PC-9 (cell line): ENCODE data around the gene PIRT. TPM values are rescaled to one million over a fixed set of nuclear protein-coding genes. Genes with fewer than 3 reads are reported as not detected.
A peak's percentile ranks its signal among the peaks of the same experiment; 100 is the strongest.

Experiments
- BruUV-seq: library from RNA; stranded (reverse); fragments of 400-500 nt; replicated peaks from 2 replicates; lab custom pipeline; 2021; lab: Mats Ljungman, UMichigan
- CTCF ChIA-PET: fragments of 300-600 bp; sonication (Branson Sonifier 250); formaldehyde crosslinking; loops from one replicate; lab custom pipeline; 2022; ENCODE audit warnings: antibody characterized with exemption; lab: Charles Lee
- POLR2A ChIA-PET: fragments of 300-600 bp; sonication (Branson Sonifier 250); formaldehyde crosslinking; loops from one replicate; lab custom pipeline; 2022; ENCODE audit warnings: antibody characterized with exemption; ENCODE audit not compliant: unreplicated experiment; lab: Charles Lee
- DNase-seq, 2 experiments: peaks; one replicate each; pipeline versions ENCODE4 v3.0.0 to v3.0.0-alpha.2; 2015 to 2022; ENCODE audit warnings: mixed read lengths in 1 of 2
- H2AFZ ChIP-seq: fragments of 200-600 bp; sonication (generic); 2 replicates; pipeline ENCODE4 v1.8.1; 2017; ENCODE audit warnings: antibody characterized with exemption
- H3F3A ChIP-seq: fragments of 200-600 bp; sonication (generic); 2 replicates; pipeline ENCODE4 v1.8.1; 2017; ENCODE audit warnings: antibody characterized with exemption, mild to moderate bottlenecking, low read depth; ENCODE audit not compliant: insufficient read depth
- H3K27ac ChIP-seq: fragments of 200-600 bp; sonication (generic); 2 replicates; pipeline ENCODE4 v1.6.1; 2016; ENCODE audit warnings: mixed run types
- H3K27me3 ChIP-seq: fragments of 200-600 bp; sonication (generic); 2 replicates; pipeline ENCODE4 v1.6.1; 2016; ENCODE audit warnings: low read depth, mixed run types; ENCODE audit not compliant: insufficient read depth
- H3K36me3 ChIP-seq: fragments of 200-600 bp; sonication (generic); 2 replicates; pipeline ENCODE4 v1.6.1; 2016; ENCODE audit warnings: low read depth, mixed run types
- H3K4me1 ChIP-seq: fragments of 200-600 bp; sonication (generic); replicated peaks from 2 replicates; pipeline ENCODE4 v1.6.1; 2016; ENCODE audit warnings: mixed run types; ENCODE audit not compliant: insufficient read depth
- H3K4me2 ChIP-seq: fragments of 200-600 bp; sonication (generic); 2 replicates; pipeline ENCODE4 v1.6.1; 2017; ENCODE audit warnings: mixed run types
- H3K4me3 ChIP-seq: fragments of 200-600 bp; sonication (generic); 2 replicates; pipeline ENCODE4 v1.6.1; 2016; ENCODE audit warnings: mixed run types
- H3K79me2 ChIP-seq: fragments of 200-600 bp; sonication (generic); 2 replicates; pipeline ENCODE4 v1.6.1; 2017; ENCODE audit warnings: low read depth, mixed run types
- H3K9me2 ChIP-seq: fragments of 200-600 bp; sonication (generic); 2 replicates; pipeline ENCODE4 v1.8.1; 2017; ENCODE audit warnings: mild to moderate bottlenecking; ENCODE audit not compliant: insufficient read depth
- H3K9me3 ChIP-seq: fragments of 200-600 bp; sonication (generic); 2 replicates; pipeline ENCODE4 v1.8.1; 2016; ENCODE audit warnings: low read depth; ENCODE audit not compliant: insufficient read depth
- H4K20me1 ChIP-seq: fragments of 200-600 bp; sonication (generic); 2 replicates; pipeline ENCODE4 v1.8.1; 2017; ENCODE audit not compliant: insufficient read depth
- EZH2 ChIP-seq: fragments of 200-600 bp; sonication (generic); IDR thresholded peaks from 2 replicates; pipeline ENCODE4 v1.8.0; 2017; ENCODE audit warnings: antibody characterized with exemption, low read depth
- intact Hi-C: fragments of 100-400 bp; cut with micrococcal nuclease; formaldehyde crosslinking; loops from one replicate; pipeline ENCODE4 v1.10.0; 2022; ENCODE audit not compliant: unreplicated experiment
- total RNA-seq: library from RNA; stranded (reverse); gene quantifications from 2 replicates; pipeline ENCODE4 v1.2.3, GENCODE V29; 2021
- TF ChIP-seq, protein P1 (sequence below): fragments of 200-600 bp; sonication (generic); conservative IDR thresholded peaks from 2 replicates; pipeline ENCODE4 v1.6.1; 2017; ENCODE audit warnings: mixed run types, antibody characterized with exemption, mild to moderate bottlenecking, moderate library complexity

PIRT gene
- total RNA-seq, 1 experiment from 2014 or later = not detected

DNA sequence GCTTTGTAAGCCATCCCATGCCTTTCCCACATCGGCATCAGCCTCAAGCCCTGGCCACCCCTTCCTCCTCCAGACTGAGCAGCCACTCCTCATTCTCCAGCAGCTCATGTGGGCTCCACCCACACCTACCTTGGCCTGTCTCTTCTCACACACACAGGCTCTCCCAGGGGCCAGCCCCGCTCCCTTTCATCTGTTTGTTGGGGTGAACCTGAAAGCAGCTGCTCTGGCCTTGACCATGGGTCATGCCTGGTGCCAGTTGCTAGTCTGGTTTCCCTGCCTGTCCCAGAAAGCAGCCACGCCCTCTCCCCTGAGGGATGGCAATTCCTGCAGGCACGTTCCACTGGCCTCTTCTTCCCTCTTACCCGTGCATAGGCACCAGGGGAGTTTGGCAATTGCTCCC is 22.6 kb downstream of the PIRT start:
- no peak overlapping the region for H3K27ac ChIP-seq
- H3K4me3 ChIP-seq = no peak overlapping the region
- no peaks in the 10 kb centered on the region for H3F3A ChIP-seq
- CTCF ChIA-PET = no interaction called here
- no peak overlapping the region for H2AFZ ChIP-seq
- H3K36me3 ChIP-seq = no peaks in the 10 kb centered on the region
- no peaks in the 10 kb centered on the region for H4K20me1 ChIP-seq
- no peaks in the 10 kb centered on the region for H3K9me3 ChIP-seq
- H3K4me2 ChIP-seq = no peak overlapping the region
- peaks cover 10% of the 10 kb centered on the region for H3K27me3 ChIP-seq
- POLR2A ChIA-PET = no interaction called here
- no peaks in the 10 kb centered on the region for H3K4me1 ChIP-seq
- intact Hi-C loops = no loop called here
- TF ChIP-seq EZH2 = no peak
- TF ChIP-seq, protein P1, sequence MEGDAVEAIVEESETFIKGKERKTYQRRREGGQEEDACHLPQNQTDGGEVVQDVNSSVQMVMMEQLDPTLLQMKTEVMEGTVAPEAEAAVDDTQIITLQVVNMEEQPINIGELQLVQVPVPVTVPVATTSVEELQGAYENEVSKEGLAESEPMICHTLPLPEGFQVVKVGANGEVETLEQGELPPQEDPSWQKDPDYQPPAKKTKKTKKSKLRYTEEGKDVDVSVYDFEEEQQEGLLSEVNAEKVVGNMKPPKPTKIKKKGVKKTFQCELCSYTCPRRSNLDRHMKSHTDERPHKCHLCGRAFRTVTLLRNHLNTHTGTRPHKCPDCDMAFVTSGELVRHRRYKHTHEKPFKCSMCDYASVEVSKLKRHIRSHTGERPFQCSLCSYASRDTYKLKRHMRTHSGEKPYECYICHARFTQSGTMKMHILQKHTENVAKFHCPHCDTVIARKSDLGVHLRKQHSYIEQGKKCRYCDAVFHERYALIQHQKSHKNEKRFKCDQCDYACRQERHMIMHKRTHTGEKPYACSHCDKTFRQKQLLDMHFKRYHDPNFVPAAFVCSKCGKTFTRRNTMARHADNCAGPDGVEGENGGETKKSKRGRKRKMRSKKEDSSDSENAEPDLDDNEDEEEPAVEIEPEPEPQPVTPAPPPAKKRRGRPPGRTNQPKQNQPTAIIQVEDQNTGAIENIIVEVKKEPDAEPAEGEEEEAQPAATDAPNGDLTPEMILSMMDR = no peak
- no peaks in the 10 kb centered on the region for H3K9me2 ChIP-seq
- no TSS peak for BruUV-seq
- peak in 1 of 2 experiments; percentile 25 for DNase-seq
- no peaks in the 10 kb centered on the region for H3K79me2 ChIP-seq

DNA sequence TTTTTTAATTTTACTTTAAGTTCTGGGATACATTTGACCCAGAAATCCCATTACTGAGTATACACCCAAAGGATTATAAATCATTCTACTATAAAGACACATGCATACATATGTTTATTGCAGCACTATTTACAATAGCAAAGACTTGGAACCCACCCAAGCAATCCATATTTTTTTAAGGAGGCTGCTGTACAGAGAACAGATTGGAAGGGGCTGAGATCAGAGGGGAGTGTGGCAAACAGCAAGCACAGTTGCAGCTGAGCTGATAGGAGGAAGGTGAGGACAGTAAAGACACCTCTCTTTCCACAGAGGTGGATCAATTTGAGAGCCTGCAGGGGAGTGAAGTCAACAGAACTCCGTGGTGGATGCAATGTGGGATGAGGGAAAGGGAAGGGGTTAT is 23.8 kb downstream of the PIRT start:
- no peak overlapping the region for H3K4me3 ChIP-seq
- no peak for DNase-seq
- H2AFZ ChIP-seq = no peak overlapping the region
- H3K4me1 ChIP-seq = no peaks in the 10 kb centered on the region
- no peaks in the 10 kb centered on the region for H4K20me1 ChIP-seq
- no peaks in the 10 kb centered on the region for H3K79me2 ChIP-seq
- H3K27me3 ChIP-seq = peaks cover 15% of the 10 kb centered on the region
- no peak overlapping the region for H3K4me2 ChIP-seq
- no peak overlapping the region for H3K27ac ChIP-seq
- H3K9me3 ChIP-seq = no peaks in the 10 kb centered on the region
- no peak for TF ChIP-seq EZH2
- TF ChIP-seq, protein P1 = no peak
- H3K9me2 ChIP-seq = no peaks in the 10 kb centered on the region
- ChIA-PET CTCF (no interaction called here), POLR2A (no interaction called here)
- intact Hi-C loops = no loop called here
- BruUV-seq = no TSS peak
- no peaks in the 10 kb centered on the region for H3F3A ChIP-seq
- no peaks in the 10 kb centered on the region for H3K36me3 ChIP-seq

DNA sequence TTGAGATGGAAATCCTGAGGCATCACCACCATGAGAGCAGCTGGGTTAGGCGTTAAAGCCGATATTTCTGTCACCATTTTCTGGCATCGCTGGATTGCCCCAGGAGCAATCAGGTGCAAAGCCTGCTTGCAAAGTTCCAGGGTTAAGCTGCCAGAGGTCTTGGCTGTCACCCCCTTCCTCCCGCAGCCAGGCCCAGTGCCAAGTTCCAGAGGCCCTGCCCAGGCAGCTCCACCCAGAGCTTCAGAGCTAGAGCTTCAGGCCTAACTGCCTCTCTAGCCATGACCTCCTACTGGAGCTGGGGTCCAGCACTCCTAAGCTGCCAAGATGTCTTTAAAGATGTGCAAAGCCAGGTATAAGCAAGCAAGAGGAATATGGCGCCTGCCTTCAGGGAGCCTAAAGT is 25.2 kb downstream of the PIRT start:
- H3K36me3 ChIP-seq = no peaks in the 10 kb centered on the region
- H3K79me2 ChIP-seq = no peaks in the 10 kb centered on the region
- no TSS peak for BruUV-seq
- H3K4me1 ChIP-seq = no peaks in the 10 kb centered on the region
- no peaks in the 10 kb centered on the region for H4K20me1 ChIP-seq
- POLR2A ChIA-PET = no interaction called here
- CTCF ChIA-PET = no interaction called here
- intact Hi-C loops = no loop called here
- no peak overlapping the region for H3K27ac ChIP-seq
- H3K4me2 ChIP-seq = no peak overlapping the region
- no peaks in the 10 kb centered on the region for H3K9me2 ChIP-seq
- no peak overlapping the region for H2AFZ ChIP-seq
- TF ChIP-seq EZH2 = no peak
- TF ChIP-seq, protein P1 = no peak
- no peaks in the 10 kb centered on the region for H3F3A ChIP-seq
- no peak overlapping the region for H3K4me3 ChIP-seq
- no peaks in the 10 kb centered on the region for H3K9me3 ChIP-seq
- no peak for DNase-seq
- H3K27me3 ChIP-seq = peaks cover 15% of the 10 kb centered on the region
